HEK293 (cell line): ENCODE measurements around the gene TIMM10B.

Experiments used
- CTCF ChIA-PET: fragments of 350-600 bp; formaldehyde crosslinking; extraction: SDS; loops from one replicate; lab custom pipeline; 2021; ENCODE audit warnings: antibody characterized with exemption; lab: Yijun Ruan, JAX
- POLR2A ChIA-PET: fragments of 300-600 bp; formaldehyde crosslinking; extraction: SDS; loops from one replicate; lab custom pipeline; 2020; ENCODE audit warnings: antibody characterized with exemption, inconsistent platforms; lab: Yijun Ruan, JAX
- H3K27ac ChIP-seq: fragments of 200-500 bp; sonication (Bioruptor generic); 2 replicates; pipeline ENCODE4 v1.5.1; 2014; ENCODE audit warnings: low read depth, low read length, control low read depth, inconsistent platforms; ENCODE audit errors: extremely low read depth
- H3K36me3 ChIP-seq, 2 experiments: fragments of 200-500 bp in 1 of 2; sonication (Bioruptor generic) in 1 of 2; 1 replicate in 1 of 2; 2 replicates in 1 of 2; pipeline ENCODE4 v1.5.1; 2014 to 2017; ENCODE audit warnings: inconsistent platforms in 2 of 2, low read length in 2 of 2; ENCODE audit not compliant: control insufficient read depth in 2 of 2, insufficient read depth in 1 of 2
- H3K4me1 ChIP-seq: fragments of 200-500 bp; sonication (Bioruptor generic); 2 replicates; pipeline ENCODE4 v1.5.1; 2014; ENCODE audit warnings: mild to moderate bottlenecking, low read length, inconsistent platforms; ENCODE audit not compliant: control insufficient read depth, insufficient read depth
- H3K4me3 ChIP-seq: 2 replicates; pipeline ENCODE4 v1.5.1; 2011; ENCODE audit warnings: low read depth, mild to moderate bottlenecking, control low read depth, low read length, moderate library complexity
- H3K9me3 ChIP-seq: fragments of 200-500 bp; sonication (Bioruptor generic); 2 replicates; pipeline ENCODE4 v1.5.1; 2014; ENCODE audit warnings: low read depth, low read length, inconsistent platforms; ENCODE audit not compliant: control insufficient read depth, insufficient read depth
- CTCF ChIP-seq: fragments of 450-650 bp; formaldehyde crosslinking; IDR thresholded peaks from 2 replicates; pipeline ENCODE4 v1.5.1; 2016; ENCODE audit warnings: missing biosample characterization, missing genetic modification characterization
- EGR2 ChIP-seq: fragments of 450-650 bp; formaldehyde crosslinking; IDR thresholded peaks from 2 replicates; pipeline ENCODE4 v1.5.1; 2016; ENCODE audit warnings: low read depth, missing biosample characterization, missing genetic modification characterization
- GLIS1 ChIP-seq: fragments of 450-650 bp; formaldehyde crosslinking; IDR thresholded peaks from 2 replicates; pipeline ENCODE4 v1.5.1; 2016; ENCODE audit warnings: missing biosample characterization, missing genetic modification characterization
- KLF1 ChIP-seq: fragments of 450-650 bp; formaldehyde crosslinking; IDR thresholded peaks from 2 replicates; pipeline ENCODE4 v1.5.1; 2016; ENCODE audit warnings: missing biosample characterization, missing genetic modification characterization
- KLF10 ChIP-seq: fragments of 450-650 bp; IDR thresholded peaks from 2 replicates; pipeline ENCODE4 v1.5.1; 2018; ENCODE audit warnings: missing biosample characterization, mild to moderate bottlenecking, missing genetic modification characterization
- KLF17 ChIP-seq: fragments of 450-650 bp; formaldehyde crosslinking; IDR thresholded peaks from 2 replicates; pipeline ENCODE4 v1.5.1; 2016; ENCODE audit warnings: missing biosample characterization, missing genetic modification characterization
- MEIS1 ChIP-seq: sonication (generic); formaldehyde crosslinking; IDR thresholded peaks from 2 replicates; pipeline ENCODE4 v1.8.1; 2022; ENCODE audit warnings: missing genetic modification reagents, mild to moderate bottlenecking, borderline replicate concordance
- OVOL3 ChIP-seq: fragments of 450-650 bp; formaldehyde crosslinking; IDR thresholded peaks from 2 replicates; pipeline ENCODE4 v1.5.1; 2016; ENCODE audit warnings: missing biosample characterization, missing genetic modification characterization
- PATZ1 ChIP-seq: fragments of 450-650 bp; formaldehyde crosslinking; IDR thresholded peaks from 2 replicates; pipeline ENCODE4 v1.5.1; 2016; ENCODE audit warnings: missing biosample characterization, missing genetic modification characterization
- PRDM10 ChIP-seq: fragments of 450-650 bp; formaldehyde crosslinking; IDR thresholded peaks from 2 replicates; pipeline ENCODE4 v1.5.1; 2016; ENCODE audit warnings: missing biosample characterization, missing genetic modification characterization
- PRDM2 ChIP-seq: fragments of 450-650 bp; formaldehyde crosslinking; IDR thresholded peaks from 2 replicates; pipeline ENCODE4 v1.5.1; 2016; ENCODE audit warnings: missing biosample characterization, missing genetic modification characterization, borderline replicate concordance
- SP2 ChIP-seq: fragments of 450-650 bp; formaldehyde crosslinking; IDR thresholded peaks from 2 replicates; pipeline ENCODE4 v1.5.1; 2016; ENCODE audit warnings: missing biosample characterization, missing genetic modification characterization
- TRIM28 ChIP-seq: IDR thresholded peaks from 2 replicates; pipeline ENCODE4 v1.6.1; 2011; ENCODE audit warnings: low read length, control low read depth, borderline replicate concordance
- ZBTB17 ChIP-seq: fragments of 450-650 bp; formaldehyde crosslinking; IDR thresholded peaks from 2 replicates; pipeline ENCODE4 v1.5.1; 2016; ENCODE audit warnings: missing biosample characterization, missing genetic modification characterization
- ZFHX2 ChIP-seq: fragments of 450-650 bp; formaldehyde crosslinking; conservative IDR thresholded peaks from 2 replicates; pipeline ENCODE4 v1.5.1; 2016; ENCODE audit warnings: missing biosample characterization, missing genetic modification characterization
- ZNF335 ChIP-seq: fragments of 450-650 bp; formaldehyde crosslinking; conservative IDR thresholded peaks from 2 replicates; pipeline ENCODE4 v1.5.1; 2016; ENCODE audit warnings: missing biosample characterization, missing genetic modification characterization
- ZNF354C ChIP-seq: fragments of 450-650 bp; formaldehyde crosslinking; IDR thresholded peaks from 2 replicates; pipeline ENCODE4 v1.5.1; 2016; ENCODE audit warnings: missing biosample characterization, missing genetic modification characterization, low read depth, borderline replicate concordance
- ZNF600 ChIP-seq: fragments of 450-650 bp; formaldehyde crosslinking; IDR thresholded peaks from 2 replicates; pipeline ENCODE4 v1.5.1; 2016; ENCODE audit warnings: missing biosample characterization, missing genetic modification characterization
- ZNF658 ChIP-seq: fragments of 450-650 bp; formaldehyde crosslinking; IDR thresholded peaks from 2 replicates; pipeline ENCODE4; 2016; ENCODE audit warnings: missing biosample characterization, missing genetic modification characterization
- ZNF664 ChIP-seq: fragments of 450-650 bp; formaldehyde crosslinking; IDR thresholded peaks from 2 replicates; pipeline ENCODE4 v1.5.1; 2016; ENCODE audit warnings: missing biosample characterization, missing genetic modification characterization
- ZSCAN30 ChIP-seq: fragments of 450-650 bp; IDR thresholded peaks from 2 replicates; pipeline ENCODE4 v1.5.1; 2018; ENCODE audit warnings: missing biosample characterization, mild to moderate bottlenecking, missing genetic modification characterization, moderate library complexity

TIMM10B gene

GRCh38 chr11:6473451-6474412 is 7.6 kb upstream of the TIMM10B start, which contains the start of gene TRIM3:
Gene TRIM3, minus strand, starts transcription at chr11:6473941. Its CDS starts 8,246 bp downstream, at chr11:6465695.
- Histone ChIP-seq H3K27ac (peak within 1 kb of the TSS; percentile 50; the same call in 1 of the 2 replicates), H3K4me3 (peak within 1 kb of the TSS; percentile 74), H3K4me1 (no peaks in the 10 kb centered on the region), H3K9me3 (no peaks in the 10 kb centered on the region), H3K36me3 (peaks cover 0 to 27% of the 10 kb centered on the region in 2 experiments; a peak in 1 of 3 replicates)
- ChIA-PET POLR2A (interaction anchor here (0.7 to 2.3 kb wide), 6 partner anchors 8 to 94 kb away, joined by 3 to 9 read pairs (median 6); partner anchors contain the start of genes APBB1, ARFIP2, SMPD1 and TIMM10B), CTCF (interaction anchor here (0.6 to 6.3 kb wide), 5 partner anchors 9 to 95 kb away, joined by 4 to 27 read pairs (median 5); no protein-coding TSS in a partner anchor)
- TF ChIP-seq TRIM28 (0 out of 2 replicates have a peak, but pooled peaks have one; percentile 17), SP2 (tag by site-specific recombination) (0 out of 2 replicates have a peak, but pooled peaks have one; percentile 15), KLF10 (tag by site-specific recombination) (0 out of 2 replicates have a peak, but pooled peaks have one; percentile 17), ZBTB17 (peak; percentile 72; the same call in 1 of the 2 replicates), GLIS1 (tag by site-specific recombination) (peak; percentile 35; the same call in 1 of the 2 replicates), EGR2 (tag by site-specific recombination) (peak; percentile 87), ZNF658 (no peak), ZFHX2 (peak; percentile 89), CTCF (tag by site-specific recombination) (peak; percentile 40; the same call in 1 of the 2 replicates), MEIS1 (no peak), ZNF664 (no peak), ZNF600 (tag by site-specific recombination) (peak; percentile 82), KLF1 (tag by site-specific recombination) (0 out of 2 replicates have a peak, but pooled peaks have one; percentile 14), ZNF335 (tag by site-specific recombination) (peak; percentile 52), PATZ1 (peak; percentile 21; the same call in 1 of the 2 replicates), OVOL3 (tag by site-specific recombination) (no peak), KLF17 (tag by site-specific recombination) (peak; percentile 61; the same call in 1 of the 2 replicates), PRDM10 (tag by site-specific recombination) (peak; percentile 76), PRDM2 (no peak), ZNF354C (tag by site-specific recombination) (no peak), ZSCAN30 (peak; percentile 75)
